Suprapubic skin (tissue), 3 donors: ENCODE results near the gene AMIGO3.

ENCODE experiments used
- EP300 ChIP-seq: sonication (generic); formaldehyde crosslinking; IDR thresholded peaks from one replicate; pipeline ENCODE4 v1.6.1; 2017; ENCODE audit warnings: antibody characterized with exemption
- TF ChIP-seq, protein P1 (sequence below), 2 donors: fragments of 200-600 bp in 1 of 2; fragments of 450-650 bp in 1 of 2; sonication (generic) in 1 of 2; IDR thresholded peaks; one replicate each; pipeline ENCODE4 v1.5.1; 2016 to 2019; ENCODE audit warnings: antibody characterized with exemption in 2 of 2, mild to moderate bottlenecking in 1 of 2, moderate library complexity in 1 of 2

DNA sequence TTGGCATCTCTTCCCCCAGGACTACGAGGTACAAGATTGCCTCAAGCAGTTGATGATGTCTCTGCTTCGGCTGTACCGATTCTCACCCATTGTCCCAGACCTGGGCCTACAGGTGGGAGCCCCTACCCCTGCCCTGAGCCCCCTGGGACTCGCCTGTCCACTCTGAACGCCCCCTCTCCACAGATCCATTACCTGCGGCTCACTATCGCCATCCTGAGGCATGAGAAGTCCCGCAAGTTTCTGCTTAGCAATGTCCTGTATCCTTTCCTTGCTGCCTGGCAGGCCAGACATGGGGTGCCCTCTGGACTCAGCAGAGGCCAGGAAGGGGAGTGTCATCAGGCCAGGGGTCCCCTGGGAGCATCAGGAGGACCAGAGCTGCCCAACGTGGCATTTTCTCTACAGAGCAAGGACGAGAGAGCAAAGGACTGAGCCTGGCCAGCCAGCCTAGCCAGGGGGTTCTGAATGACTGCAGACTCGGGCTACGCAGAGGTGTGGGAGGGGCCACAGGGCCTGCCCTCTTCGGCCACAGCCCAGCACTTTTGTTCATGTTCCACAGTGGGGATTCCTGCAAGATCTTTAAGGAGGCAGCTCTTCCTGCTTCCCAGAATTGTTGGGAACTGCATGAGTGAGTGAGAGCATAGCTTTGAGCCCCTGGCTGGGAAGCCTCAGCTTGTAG, 18.9 kb downstream of the AMIGO3 start:
- TF ChIP-seq EP300: no peak
- TF ChIP-seq, protein P1, sequence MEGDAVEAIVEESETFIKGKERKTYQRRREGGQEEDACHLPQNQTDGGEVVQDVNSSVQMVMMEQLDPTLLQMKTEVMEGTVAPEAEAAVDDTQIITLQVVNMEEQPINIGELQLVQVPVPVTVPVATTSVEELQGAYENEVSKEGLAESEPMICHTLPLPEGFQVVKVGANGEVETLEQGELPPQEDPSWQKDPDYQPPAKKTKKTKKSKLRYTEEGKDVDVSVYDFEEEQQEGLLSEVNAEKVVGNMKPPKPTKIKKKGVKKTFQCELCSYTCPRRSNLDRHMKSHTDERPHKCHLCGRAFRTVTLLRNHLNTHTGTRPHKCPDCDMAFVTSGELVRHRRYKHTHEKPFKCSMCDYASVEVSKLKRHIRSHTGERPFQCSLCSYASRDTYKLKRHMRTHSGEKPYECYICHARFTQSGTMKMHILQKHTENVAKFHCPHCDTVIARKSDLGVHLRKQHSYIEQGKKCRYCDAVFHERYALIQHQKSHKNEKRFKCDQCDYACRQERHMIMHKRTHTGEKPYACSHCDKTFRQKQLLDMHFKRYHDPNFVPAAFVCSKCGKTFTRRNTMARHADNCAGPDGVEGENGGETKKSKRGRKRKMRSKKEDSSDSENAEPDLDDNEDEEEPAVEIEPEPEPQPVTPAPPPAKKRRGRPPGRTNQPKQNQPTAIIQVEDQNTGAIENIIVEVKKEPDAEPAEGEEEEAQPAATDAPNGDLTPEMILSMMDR (IDR thresholded peaks at IDR 0.05): no peak
